Activated T-cell treated with anti-CD3 and anti-CD28 coated beads, Interleukin-2, amount 50 U/mL, for 72 hours (primary cell): Measurements from ENCODE around the gene ITK. TPM values are rescaled to one million over a fixed set of nuclear protein-coding genes. Genes with fewer than 3 reads are reported as not detected.
"Not testable (repeated sequence)": the region's sequence is repeated elsewhere in the genome, so short reads cannot be mapped to it uniquely, and the experiment has no call there.

ENCODE experiments used
- ATAC-seq, 2 donors: fragments of 150-1000 bp; cut with Tn5 transposase; replicated peaks in 1 of 2; 2 replicates each; pipeline ENCODE4 v1.10.0; 2021; ENCODE audit warnings: moderate library complexity in 2 of 2, mild to moderate bottlenecking in 1 of 2
- DNase-seq, 2 donors: peaks; one replicate each; pipeline ENCODE4 v3.0.0; 2021 to 2022; ENCODE audit warnings: mixed read lengths in 1 of 2
- H3K27ac Mint-ChIP-seq: one replicate; pipeline ENCODE4 v1.8.0; 2022; ENCODE audit warnings: mild to moderate bottlenecking, moderate library complexity, mixed read lengths
- H3K27me3 Mint-ChIP-seq: one replicate; pipeline ENCODE4 v1.8.0; 2022; ENCODE audit warnings: low read depth, mixed read lengths
- H3K36me3 Mint-ChIP-seq, 2 donors: one replicate each; pipeline ENCODE4 v1.8.0; 2022; ENCODE audit warnings: mixed read lengths in 2 of 2, mild to moderate bottlenecking in 1 of 2; ENCODE audit not compliant: insufficient read depth in 2 of 2
- H3K4me1 Mint-ChIP-seq: one replicate; pipeline ENCODE4 v1.8.0; 2022; ENCODE audit warnings: low read depth, mixed read lengths
- H3K4me3 Mint-ChIP-seq, 2 donors: one replicate each; pipeline ENCODE4 v1.8.0; 2022; ENCODE audit warnings: mild to moderate bottlenecking in 2 of 2, mixed read lengths in 2 of 2, moderate library complexity in 2 of 2
- H3K9me3 Mint-ChIP-seq, 2 donors: one replicate each; pipeline ENCODE4 v1.8.0; 2022; ENCODE audit warnings: mixed read lengths in 2 of 2
- total RNA-seq, 2 donors: library from RNA; stranded (reverse); gene quantifications; one replicate each; pipeline ENCODE4 v1.2.3, GENCODE V29; 2022

ITK gene
- total RNA-seq, 2 donors from 2014 or later: 289 to 314 TPM

- DNase-seq: no peak
- Mint-ChIP-seq H3K4me1 (peaks cover 65% of the 10 kb centered on the region), H3K9me3 (peaks cover 3 to 4% of the 10 kb centered on the region in 2 donors), H3K27me3 (no peaks in the 10 kb centered on the region), H3K4me3 (peak overlapping the region; percentile 81 to 100), H3K27ac (peak overlapping the region; percentile 100), H3K36me3 (peaks cover 13 to 39% of the 10 kb centered on the region in 2 donors)
- ATAC-seq: peak; percentile 14 to 18
Observed at GRCh38 chr5:157178966-157179365, 1.7 kb upstream of the ITK start.

- Mint-ChIP-seq H3K4me1 (peaks cover 55% of the 10 kb centered on the region), H3K9me3 (peaks cover 3 to 4% of the 10 kb centered on the region in 2 donors), H3K27ac (peak overlapping the region; percentile 100), H3K36me3 (peaks cover 28 to 67% of the 10 kb centered on the region in 2 donors), H3K4me3 (peak overlapping the region; percentile 81 to 100), H3K27me3 (no peaks in the 10 kb centered on the region)
- ATAC-seq: no peak
- DNase-seq: no peak
Observed at GRCh38 chr5:157182143-157182757, 1.6 kb downstream of the ITK start.

- Mint-ChIP-seq H3K27me3 (no peaks in the 10 kb centered on the region), H3K4me3 (peak overlapping the region; percentile 81 to 93), H3K4me1 (peaks cover 55% of the 10 kb centered on the region), H3K9me3 (no peaks in the 10 kb centered on the region), H3K36me3 (peaks cover 34 to 72% of the 10 kb centered on the region in 2 donors), H3K27ac (peak overlapping the region; percentile 94)
- no peak for DNase-seq
- no peak for ATAC-seq
Observed at GRCh38 chr5:157184117-157184670, 3.6 kb downstream of the ITK start.

GRCh38 chr5:157185122-157185521, 4.5 kb downstream of the ITK start:
- peaks cover 52% of the 10 kb centered on the region for H3K4me1 Mint-ChIP-seq
- peak overlapping the region; percentile 94 for H3K27ac Mint-ChIP-seq
- not testable (repeated sequence) for H3K9me3 Mint-ChIP-seq, ATAC-seq, H3K27me3 Mint-ChIP-seq, DNase-seq
- H3K36me3 Mint-ChIP-seq: peaks cover 34 to 76% of the 10 kb centered on the region in 2 donors
- H3K4me3 Mint-ChIP-seq: peak overlapping the region; percentile 81 to 93

- no peak for DNase-seq
- Mint-ChIP-seq H3K4me3 (peak overlapping the region; percentile 77 to 81), H3K27ac (peak overlapping the region; percentile 66), H3K27me3 (no peaks in the 10 kb centered on the region), H3K4me1 (peaks cover 55% of the 10 kb centered on the region), H3K36me3 (peaks cover 34 to 73% of the 10 kb centered on the region in 2 donors), H3K9me3 (no peaks in the 10 kb centered on the region)
- peak in 1 of 2 donors; percentile 4 for ATAC-seq
Observed at GRCh38 chr5:157186309-157187045, 5.8 kb downstream of the ITK start.

GRCh38 chr5:157187046-157187754, 6.6 kb downstream of the ITK start:
- H3K4me1 Mint-ChIP-seq: peaks cover 61% of the 10 kb centered on the region
- H3K27ac Mint-ChIP-seq: peak overlapping the region; percentile 66
- no peak for DNase-seq
- no peaks in the 10 kb centered on the region for H3K27me3 Mint-ChIP-seq
- H3K9me3 Mint-ChIP-seq: no peaks in the 10 kb centered on the region
- H3K4me3 Mint-ChIP-seq: peak overlapping the region; percentile 77 to 81
- ATAC-seq: peak in 1 of 2 donors; percentile 23
- H3K36me3 Mint-ChIP-seq: peaks cover 36 to 72% of the 10 kb centered on the region in 2 donors

GRCh38 chr5:157188270-157188669, 7.6 kb downstream of the ITK start:
- peaks cover 72% of the 10 kb centered on the region for H3K4me1 Mint-ChIP-seq
- H3K9me3 Mint-ChIP-seq: no peaks in the 10 kb centered on the region
- H3K4me3 Mint-ChIP-seq: peak overlapping the region; percentile 77 to 81
- peaks cover 40 to 69% of the 10 kb centered on the region in 2 donors for H3K36me3 Mint-ChIP-seq
- no peaks in the 10 kb centered on the region for H3K27me3 Mint-ChIP-seq
- peak overlapping the region; percentile 66 for H3K27ac Mint-ChIP-seq
- DNase-seq (no peak), ATAC-seq (no peak)

- Mint-ChIP-seq H3K9me3 (no peaks in the 10 kb centered on the region), H3K27ac (peak overlapping the region; percentile 66), H3K36me3 (peaks cover 37 to 68% of the 10 kb centered on the region in 2 donors), H3K4me1 (peaks cover 81% of the 10 kb centered on the region), H3K4me3 (peak overlapping the region; percentile 77 to 81), H3K27me3 (no peaks in the 10 kb centered on the region)
- peak; percentile 75 to 85 for ATAC-seq
- DNase-seq: peak; percentile 53 to 67
Observed at GRCh38 chr5:157189223-157189622, 8.6 kb downstream of the ITK start.

- H3K9me3 Mint-ChIP-seq: no peaks in the 10 kb centered on the region
- ATAC-seq (no peak), DNase-seq (no peak)
Observed at GRCh38 chr5:157193699-157194424, 13.2 kb downstream of the ITK start.

GRCh38 chr5:157196045-157196444, 15.4 kb downstream of the ITK start:
- H3K27me3 Mint-ChIP-seq: no peaks in the 10 kb centered on the region
- H3K4me3 Mint-ChIP-seq: peak overlapping the region; percentile 77 to 87
- peaks cover 27 to 50% of the 10 kb centered on the region in 2 donors for H3K36me3 Mint-ChIP-seq
- H3K9me3 Mint-ChIP-seq: no peaks in the 10 kb centered on the region
- H3K4me1 Mint-ChIP-seq: peaks cover 95% of the 10 kb centered on the region
- H3K27ac Mint-ChIP-seq: peak overlapping the region; percentile 99
- ATAC-seq (no peak), DNase-seq (no peak)

More at GRCh38 chr5:157193699-157194424, 13.2 kb downstream of the ITK start:
- Mint-ChIP-seq H3K36me3 (peaks cover 29 to 55% of the 10 kb centered on the region in 2 donors), H3K4me1 (peaks cover 88% of the 10 kb centered on the region), H3K27me3 (no peaks in the 10 kb centered on the region), H3K4me3 (peak overlapping the region; percentile 77 to 87), H3K27ac (peak overlapping the region; percentile 92)

- ATAC-seq: peak in 1 of 2 donors; percentile 34
- DNase-seq: no peak
- no peaks in the 10 kb centered on the region for H3K9me3 Mint-ChIP-seq
- H3K4me1 Mint-ChIP-seq: peaks cover 100% of the 10 kb centered on the region
- peak overlapping the region; percentile 77 to 87 for H3K4me3 Mint-ChIP-seq
- H3K27me3 Mint-ChIP-seq: no peaks in the 10 kb centered on the region
- H3K36me3 Mint-ChIP-seq: peaks cover 27 to 51% of the 10 kb centered on the region in 2 donors
- peak overlapping the region; percentile 99 for H3K27ac Mint-ChIP-seq
Observed at GRCh38 chr5:157197086-157197485, 16.4 kb downstream of the ITK start.

- H3K4me3 Mint-ChIP-seq: peak overlapping the region; percentile 77 to 97
- no peaks in the 10 kb centered on the region for H3K9me3 Mint-ChIP-seq
- H3K27me3 Mint-ChIP-seq: no peaks in the 10 kb centered on the region
- DNase-seq (peak; percentile 53 to 73), ATAC-seq (peak; percentile 82 to 90)
- H3K4me1 Mint-ChIP-seq: peaks cover 100% of the 10 kb centered on the region
- peaks cover 25 to 52% of the 10 kb centered on the region in 2 donors for H3K36me3 Mint-ChIP-seq
- peak overlapping the region; percentile 99 for H3K27ac Mint-ChIP-seq
Observed at GRCh38 chr5:157198277-157198986, 17.8 kb downstream of the ITK start.
